H1 (cell line): ENCODE data around the gene TGFBI. TPM values are rescaled to one million over a fixed set of nuclear protein-coding genes. Genes with fewer than 3 reads are reported as not detected.

Experiments
- CTCF ChIA-PET: fragments of 300-600 bp; sonication (Branson Sonifier 250); formaldehyde crosslinking; loops from one replicate; lab custom pipeline; 2021; ENCODE audit not compliant: partially characterized antibody; lab: Charles Lee
- POLR2A ChIA-PET: fragments of 300-600 bp; sonication (Branson Sonifier 250); formaldehyde crosslinking; loops from one replicate; lab custom pipeline; 2021; ENCODE audit warnings: inconsistent platforms; ENCODE audit not compliant: partially characterized antibody; lab: Charles Lee
- DNase-seq, 2 experiments: peaks; one replicate each; pipeline versions ENCODE4 v3.0.0 to v3.0.0-alpha.2; 2010 to 2022; ENCODE audit warnings: low spot score in 2 of 2, low read depth in 1 of 2, mixed read lengths in 1 of 2
- FAIRE-seq: peaks from 2 replicates; lab custom pipeline; 2011; peaks lifted over from hg19 to GRCh38; lab: Jason Lieb, UNC
- H2AFZ ChIP-seq: 2 replicates; pipeline ENCODE4 v1.8.1; 2012; ENCODE audit warnings: low read length, inconsistent platforms
- H2AK5ac ChIP-seq: 2 replicates; pipeline ENCODE4 v1.6.1; 2013; ENCODE audit warnings: low read depth, low read length
- H2BK120ac ChIP-seq: replicated peaks from 2 replicates; pipeline ENCODE3; 2013; ENCODE audit warnings: low read depth, low read length, inconsistent platforms
- H2BK12ac ChIP-seq: 2 replicates; pipeline ENCODE4 v1.6.1; 2013; ENCODE audit warnings: low read depth, low read length
- H2BK15ac ChIP-seq: 2 replicates; pipeline ENCODE4 v1.6.1; 2013; ENCODE audit warnings: low read length
- H2BK20ac ChIP-seq: 2 replicates; pipeline ENCODE4 v1.6.1; 2013; ENCODE audit warnings: low read length
- H2BK5ac ChIP-seq: 2 replicates; pipeline ENCODE4 v1.6.1; 2013; ENCODE audit warnings: low read depth, low read length
- H3K14ac ChIP-seq: 2 replicates; pipeline ENCODE4 v1.6.1; 2013; ENCODE audit warnings: inconsistent platforms; ENCODE audit not compliant: insufficient read length
- H3K18ac ChIP-seq: 2 replicates; pipeline ENCODE4 v1.6.1; 2013; ENCODE audit warnings: low read length; ENCODE audit errors: extremely low read depth
- H3K23ac ChIP-seq: 2 replicates; pipeline ENCODE4 v1.6.1; 2013; ENCODE audit warnings: inconsistent platforms; ENCODE audit not compliant: insufficient read length
- H3K23me2 ChIP-seq: 2 replicates; pipeline ENCODE4 v1.6.1; 2013; ENCODE audit warnings: low read depth, low read length
- H3K27ac ChIP-seq: 2 replicates; pipeline ENCODE4 v1.6.1; 2011; ENCODE audit warnings: low read depth, low read length, inconsistent platforms
- H3K27me3 ChIP-seq, 4 experiments: replicated peaks in 1 of 4; 1 replicate in 1 of 4; 2 replicates in 3 of 4; pipeline versions ENCODE4 v1.6.1 to v1.8.1; 2011 to 2013; ENCODE audit warnings: low read length in 3 of 4, mild to moderate bottlenecking in 3 of 4, inconsistent platforms in 2 of 4, mixed read lengths in 2 of 4, moderate library complexity in 1 of 4; ENCODE audit not compliant: control insufficient read depth in 3 of 4, insufficient read depth in 3 of 4; ENCODE audit errors: extremely low read depth in 1 of 4
- H3K36me3 ChIP-seq, 4 experiments: 2 replicates each; pipeline versions ENCODE4 v1.6.1 to v1.8.1; 2011 to 2013; ENCODE audit warnings: mild to moderate bottlenecking in 4 of 4, low read length in 3 of 4, moderate library complexity in 2 of 4, control low read depth in 1 of 4, inconsistent platforms in 1 of 4; ENCODE audit not compliant: insufficient read depth in 4 of 4, control insufficient read depth in 2 of 4
- H3K4ac ChIP-seq: replicated peaks from 2 replicates; pipeline ENCODE3; 2013; ENCODE audit warnings: low read length, low read depth, mixed read lengths, inconsistent platforms; ENCODE audit not compliant: insufficient read length
- H3K4me1 ChIP-seq, 4 experiments: replicated peaks in 1 of 4; 1 replicate in 1 of 4; 2 replicates in 3 of 4; pipeline versions ENCODE4 v1.6.1 to v1.8.1; 2011 to 2013; ENCODE audit warnings: low read length in 3 of 4, inconsistent platforms in 2 of 4, mixed read lengths in 1 of 4; ENCODE audit not compliant: insufficient read depth in 4 of 4, control insufficient read depth in 3 of 4
- H3K4me2 ChIP-seq, 2 experiments: 2 replicates each; pipeline versions ENCODE4 v1.6.1 to v1.8.1; 2011 to 2013; ENCODE audit warnings: low read depth in 2 of 2, low read length in 2 of 2, control low read depth in 1 of 2, inconsistent platforms in 1 of 2, mild to moderate bottlenecking in 1 of 2; ENCODE audit not compliant: insufficient read depth in 1 of 2
- H3K4me3 ChIP-seq, 4 experiments: fragments of 200-600, 300-600 bp in 1 of 4; sonication (generic), shearing (Covaris generic), sonication (Bioruptor Twin) in 1 of 4; 2 replicates each; pipeline versions ENCODE4 v1.5.1 to v1.8.1; 2011 to 2016; ENCODE audit warnings: low read length in 4 of 4, low read depth in 3 of 4, control low read depth in 2 of 4, inconsistent platforms in 2 of 4, mild to moderate bottlenecking in 2 of 4, mixed read lengths in 1 of 4, moderate library complexity in 1 of 4; ENCODE audit not compliant: insufficient read depth in 2 of 4; ENCODE audit errors: extremely low read depth in 1 of 4
- H3K56ac ChIP-seq: replicated peaks from 2 replicates; pipeline ENCODE3; 2013; ENCODE audit warnings: low read depth, mild to moderate bottlenecking, mixed read lengths, low read length, inconsistent platforms; ENCODE audit not compliant: insufficient read length
- H3K79me1 ChIP-seq: 2 replicates; pipeline ENCODE4 v1.6.1; 2013; ENCODE audit warnings: low read depth, low read length, control low read depth
- H3K79me2 ChIP-seq, 2 experiments: 2 replicates each; pipeline versions ENCODE4 v1.6.1 to v1.8.1; 2012 to 2013; ENCODE audit warnings: low read length in 2 of 2, mild to moderate bottlenecking in 2 of 2, inconsistent platforms in 1 of 2; ENCODE audit not compliant: insufficient read depth in 2 of 2, control insufficient read depth in 1 of 2
- H3K9ac ChIP-seq, 4 experiments: replicated peaks in 1 of 4; 1 replicate in 1 of 4; 2 replicates in 3 of 4; pipeline versions ENCODE4 v1.6.1 to v1.8.1; 2011 to 2013; ENCODE audit warnings: low read depth in 3 of 4, low read length in 3 of 4, control low read depth in 2 of 4, mild to moderate bottlenecking in 2 of 4, moderate library complexity in 2 of 4, inconsistent platforms in 1 of 4; ENCODE audit errors: extremely low read depth in 1 of 4
- H3K9me3 ChIP-seq, 2 experiments: 2 replicates each; pipeline versions ENCODE4 v1.6.1 to v1.8.1; 2012 to 2013; ENCODE audit warnings: mild to moderate bottlenecking in 2 of 2, moderate library complexity in 2 of 2, control low read depth in 1 of 2, inconsistent platforms in 1 of 2, low read depth in 1 of 2, low read length in 1 of 2, mixed read lengths in 1 of 2; ENCODE audit not compliant: insufficient read depth in 2 of 2
- H4K20me1 ChIP-seq, 2 experiments: replicated peaks in 1 of 2; 2 replicates each; pipeline versions ENCODE3 to v1.8.1; 2011 to 2013; ENCODE audit warnings: inconsistent platforms in 2 of 2, low read length in 2 of 2, mild to moderate bottlenecking in 1 of 2; ENCODE audit not compliant: insufficient read depth in 2 of 2, control insufficient read depth in 1 of 2
- H4K5ac ChIP-seq: 2 replicates; pipeline ENCODE4 v1.6.1; 2013; ENCODE audit warnings: low read length, low read depth, mixed read lengths, inconsistent platforms; ENCODE audit not compliant: insufficient read length
- H4K8ac ChIP-seq: 2 replicates; pipeline ENCODE4 v1.8.0; 2013; ENCODE audit warnings: mild to moderate bottlenecking, moderate library complexity, low read length, inconsistent platforms; ENCODE audit not compliant: insufficient read depth; ENCODE audit errors: extremely low read depth
- H4K91ac ChIP-seq: replicated peaks from 2 replicates; pipeline ENCODE3; 2013; ENCODE audit warnings: low read length, mixed read lengths, inconsistent platforms; ENCODE audit not compliant: insufficient read length
- BCL11A ChIP-seq, 2 experiments: IDR thresholded peaks; one replicate each; pipeline ENCODE4 v1.6.1; 2011; ENCODE audit warnings: low read depth in 2 of 2, low read length in 2 of 2, mild to moderate bottlenecking in 2 of 2
- CEBPB ChIP-seq: IDR thresholded peaks from 2 replicates; pipeline ENCODE4 v1.6.1; 2012; ENCODE audit warnings: low read depth, low read length
- E2F6 ChIP-seq: IDR thresholded peaks from 2 replicates; pipeline ENCODE4 v1.6.1; 2012; ENCODE audit warnings: inconsistent platforms
- KDM5A ChIP-seq: fragments of 200-600 bp; IDR thresholded peaks from 2 replicates; pipeline ENCODE4 v1.7.1; 2012; ENCODE audit warnings: mild to moderate bottlenecking, low read length, inconsistent platforms, mixed read lengths
- NANOG ChIP-seq: IDR thresholded peaks from 2 replicates; pipeline ENCODE4 v1.6.1; 2011; ENCODE audit warnings: low read length, low read depth, mild to moderate bottlenecking, inconsistent platforms; ENCODE audit not compliant: insufficient read depth, poor library complexity, severe bottlenecking
- POLR2AphosphoS5 ChIP-seq: IDR thresholded peaks from 2 replicates; pipeline ENCODE4 v1.6.1; 2011; ENCODE audit warnings: low read depth, low read length
- POU5F1 ChIP-seq: IDR thresholded peaks from 2 replicates; pipeline ENCODE4 v1.6.1; 2011; ENCODE audit warnings: low read depth, mild to moderate bottlenecking, low read length, moderate library complexity
- SAP30 ChIP-seq: fragments of 300-600 bp; sonication (generic); IDR thresholded peaks from 2 replicates; pipeline ENCODE4 v1.7.1; 2012; ENCODE audit warnings: low read length, moderate library complexity, mild to moderate bottlenecking, inconsistent platforms; ENCODE audit not compliant: insufficient read depth, insufficient replicate concordance
- SIX5 ChIP-seq: IDR thresholded peaks from 2 replicates; pipeline ENCODE4 v1.6.1; 2011; ENCODE audit warnings: mild to moderate bottlenecking, low read depth, low read length
- TBP ChIP-seq: IDR thresholded peaks from 2 replicates; pipeline ENCODE4 v1.6.1; 2011; ENCODE audit warnings: low read depth, low read length, improper control_type of control experiment
- WGBS, 2 experiments: shearing (Covaris generic) in 1 of 2; methylation state at CpG; one replicate each; pipeline versions ENCODE4 v1.1.6 to v1.1.7; 2013 to 2015; ENCODE audit warnings: low lambda C conversion rate in 2 of 2, mixed read lengths in 2 of 2, inconsistent platforms in 1 of 2, low coverage in 1 of 2, missing lambda C conversion rate in 1 of 2; ENCODE audit not compliant: insufficient replicate concordance in 2 of 2, insufficient coverage in 1 of 2, insufficient read length in 1 of 2; ENCODE audit errors: extremely low coverage in 1 of 2, missing lambda C conversion rate in 1 of 2; 5-methylcytosine and 5-hydroxymethylcytosine counted together
- polyA plus RNA-seq, 7 experiments: library from polyadenylated mRNA; depleted of rRNA in 3 of 7; stranded (reverse) in 5 of 7; unstranded in 2 of 7; fragments of >200 nt in 5 of 7; fragments of 200-250 nt in 2 of 7; gene quantifications; 1 replicate in 5 of 7; 2 replicates in 1 of 7; 4 replicates in 1 of 7; pipeline versions ENCODE4 v1.2.1 to v1.2.3, GENCODE V29; 2011 to 2013; ENCODE audit warnings: missing spikeins in 2 of 7, mixed read lengths in 2 of 7
- total RNA-seq: library from RNA; stranded (reverse); fragmentation: NEBNext Ultra II Directional; extraction: Animal tissue kit (Norgen Biotek cat#: 25700); gene quantifications from 2 replicates; pipeline ENCODE4 v1.2.1, GENCODE V29; 2021
- TF ChIP-seq, protein P1 (sequence below), 3 experiments: IDR thresholded peaks; 1 replicate in 2 of 3; 2 replicates in 1 of 3; pipeline versions ENCODE4 v1.5.1 to v1.6.1; 2011; ENCODE audit warnings: low read length in 3 of 3, mild to moderate bottlenecking in 3 of 3, inconsistent platforms in 2 of 3, low read depth in 1 of 3, moderate library complexity in 1 of 3; ENCODE audit not compliant: insufficient read depth in 1 of 3; ENCODE audit errors: control extremely low read depth in 1 of 3

Gene TGFBI
- total and polyA plus RNA-seq, 2 of the 8 experiments (the other 6 are each of a cell fraction or from before 2014, with no cell fraction given) = 6.0 to 8.5 TPM

- WGBS, 2 experiments = 94% methylated on average over 4 of the region's 4 CpGs; no CpG with 5 or more reads in 1 of the 2 experiments
- H3K56ac ChIP-seq = no peak overlapping the region
- H2BK15ac ChIP-seq = no peak overlapping the region
- H2BK120ac ChIP-seq = no peak overlapping the region
- no peaks in the 10 kb centered on the region for H3K79me1 ChIP-seq
- no peak overlapping the region for H2AK5ac ChIP-seq
- peaks cover 8 to 39% (median 36%) of the 10 kb centered on the region in 4 experiments for H3K27me3 ChIP-seq
- no peaks in the 10 kb centered on the region for H3K9me3 ChIP-seq
- H4K5ac ChIP-seq = no peak overlapping the region
- no peak overlapping the region for H3K4me2 ChIP-seq
- H3K4me1 ChIP-seq = peaks cover 0 to 4% (median 1%) of the 10 kb centered on the region in 4 experiments; a peak in 4 of 7 replicates
- H2BK20ac ChIP-seq = no peak overlapping the region
- H2BK5ac ChIP-seq = no peak overlapping the region
- no peak overlapping the region for H3K27ac ChIP-seq
- H3K23me2 ChIP-seq = peaks cover 8% of the 10 kb centered on the region; the same call in 1 of the 2 replicates
- no peak overlapping the region for H3K4ac ChIP-seq
- no peak overlapping the region for H3K18ac ChIP-seq
- POLR2A ChIA-PET = no interaction called here
- DNase-seq (no peak), FAIRE-seq (no peak)
- CTCF ChIA-PET = interaction anchor here (1.0 to 2.5 kb wide), 12 partner anchors 8 to 570 kb away, joined by 3 to 11 read pairs (median 4); no protein-coding TSS in a partner anchor
- no peak overlapping the region for H2AFZ ChIP-seq
- no peak overlapping the region for H4K91ac ChIP-seq
- no peak overlapping the region for H3K23ac ChIP-seq
- H2BK12ac ChIP-seq = no peak overlapping the region
- H3K14ac ChIP-seq = no peak overlapping the region
- H3K4me3 ChIP-seq = no peak overlapping the region
- no peak overlapping the region for H4K8ac ChIP-seq
- H3K79me2 ChIP-seq = no peaks in the 10 kb centered on the region; a peak in 1 of 4 replicates
- H3K9ac ChIP-seq = no peak overlapping the region
- H4K20me1 ChIP-seq = peaks cover 0 to 2% of the 10 kb centered on the region in 2 experiments
- no peaks in the 10 kb centered on the region for H3K36me3 ChIP-seq
- TF ChIP-seq BCL11A (IDR thresholded peaks at IDR 0.05; ENCODE audit: low read depth in 2 of 2, low read length in 2 of 2) (no peak), KDM5A (no peak), SAP30 (no peak), NANOG (no peak), E2F6 (no peak), POU5F1 (no peak), CEBPB (no peak), POLR2AphosphoS5 (no peak), TBP (no peak), SIX5 (no peak)
- TF ChIP-seq, protein P1, sequence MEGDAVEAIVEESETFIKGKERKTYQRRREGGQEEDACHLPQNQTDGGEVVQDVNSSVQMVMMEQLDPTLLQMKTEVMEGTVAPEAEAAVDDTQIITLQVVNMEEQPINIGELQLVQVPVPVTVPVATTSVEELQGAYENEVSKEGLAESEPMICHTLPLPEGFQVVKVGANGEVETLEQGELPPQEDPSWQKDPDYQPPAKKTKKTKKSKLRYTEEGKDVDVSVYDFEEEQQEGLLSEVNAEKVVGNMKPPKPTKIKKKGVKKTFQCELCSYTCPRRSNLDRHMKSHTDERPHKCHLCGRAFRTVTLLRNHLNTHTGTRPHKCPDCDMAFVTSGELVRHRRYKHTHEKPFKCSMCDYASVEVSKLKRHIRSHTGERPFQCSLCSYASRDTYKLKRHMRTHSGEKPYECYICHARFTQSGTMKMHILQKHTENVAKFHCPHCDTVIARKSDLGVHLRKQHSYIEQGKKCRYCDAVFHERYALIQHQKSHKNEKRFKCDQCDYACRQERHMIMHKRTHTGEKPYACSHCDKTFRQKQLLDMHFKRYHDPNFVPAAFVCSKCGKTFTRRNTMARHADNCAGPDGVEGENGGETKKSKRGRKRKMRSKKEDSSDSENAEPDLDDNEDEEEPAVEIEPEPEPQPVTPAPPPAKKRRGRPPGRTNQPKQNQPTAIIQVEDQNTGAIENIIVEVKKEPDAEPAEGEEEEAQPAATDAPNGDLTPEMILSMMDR (IDR thresholded peaks at IDR 0.05; ENCODE audit: control extremely low read depth in 1 of 3, insufficient read depth in 1 of 3, low read depth in 1 of 3, low read length in 3 of 3) = no peak
Measured at GRCh38 chr5:136027311-136027710, 1.5 kb upstream of the TGFBI start.
